ACC112 (cell line): ENCODE measurements around the gene FBLN2.

ENCODE experiments used
- H2AFZ ChIP-seq: fragments of 200-600 bp; sonication (generic); one replicate; pipeline ENCODE4 v1.6.0; 2017; ENCODE audit warnings: antibody characterized with exemption, low read length; ENCODE audit not compliant: unreplicated experiment
- H3K27ac ChIP-seq: fragments of 200-600 bp; sonication (generic); 2 replicates; pipeline ENCODE4 v1.5.1; 2014; ENCODE audit warnings: low read depth, mild to moderate bottlenecking, antibody characterized with exemption, low read length, moderate library complexity
- H3K27me3 ChIP-seq: fragments of 200-600 bp; sonication (generic); 2 replicates; pipeline ENCODE4 v1.6.1; 2014; ENCODE audit warnings: mild to moderate bottlenecking, antibody characterized with exemption, low read length, moderate library complexity, mixed read lengths; ENCODE audit not compliant: insufficient read depth
- H3K36me3 ChIP-seq: fragments of 200-600 bp; sonication (generic); 2 replicates; pipeline ENCODE4 v1.6.1; 2016; ENCODE audit warnings: mild to moderate bottlenecking, antibody characterized with exemption, low read length, moderate library complexity, mixed read lengths; ENCODE audit not compliant: insufficient read depth
- H3K4me1 ChIP-seq: fragments of 200-600 bp; sonication (generic); one replicate; pipeline ENCODE4 v1.6.1; 2016; ENCODE audit warnings: low read length, mixed read lengths; ENCODE audit not compliant: insufficient read depth, unreplicated experiment, control insufficient read depth
- H3K4me3 ChIP-seq: fragments of 200-600 bp; sonication (generic); 2 replicates; pipeline ENCODE4 v1.5.1; 2014; ENCODE audit warnings: mild to moderate bottlenecking, low read depth, low read length
- H3K79me2 ChIP-seq: fragments of 200-600 bp; sonication (generic); one replicate; pipeline ENCODE4 v1.6.0; 2016; ENCODE audit warnings: low read length; ENCODE audit not compliant: control insufficient read depth, unreplicated experiment, insufficient read depth

FBLN2 gene

GRCh38 chr3:13552857-13553652 is 4.1 kb downstream of the FBLN2 start:
- peaks cover 6% of the 10 kb centered on the region for H3K4me1 ChIP-seq
- no peaks in the 10 kb centered on the region for H3K79me2 ChIP-seq
- H2AFZ ChIP-seq, result no peak overlapping the region
- H3K36me3 ChIP-seq, result no peaks in the 10 kb centered on the region
- H3K4me3 ChIP-seq, result no peak overlapping the region
- no peaks in the 10 kb centered on the region for H3K27me3 ChIP-seq
- no peak overlapping the region for H3K27ac ChIP-seq

- Histone ChIP-seq H3K27ac (no peak overlapping the region), H3K4me3 (no peak overlapping the region), H3K4me1 (no peaks in the 10 kb centered on the region), H2AFZ (no peak overlapping the region), H3K79me2 (no peaks in the 10 kb centered on the region), H3K27me3 (no peaks in the 10 kb centered on the region), H3K36me3 (no peaks in the 10 kb centered on the region)
Observed at GRCh38 chr3:13553686-13554085, 4.8 kb downstream of the FBLN2 start.

GRCh38 chr3:13555753-13556152 is 6.8 kb downstream of the FBLN2 start:
- H3K4me1 ChIP-seq, result no peaks in the 10 kb centered on the region
- no peaks in the 10 kb centered on the region for H3K36me3 ChIP-seq
- H3K27me3 ChIP-seq, result no peaks in the 10 kb centered on the region
- no peak overlapping the region for H2AFZ ChIP-seq
- H3K79me2 ChIP-seq, result no peaks in the 10 kb centered on the region
- no peak overlapping the region for H3K4me3 ChIP-seq
- H3K27ac ChIP-seq, result no peak overlapping the region

GRCh38 chr3:13556207-13556606 is 7.3 kb downstream of the FBLN2 start:
- H2AFZ ChIP-seq, result no peak overlapping the region
- no peaks in the 10 kb centered on the region for H3K36me3 ChIP-seq
- no peaks in the 10 kb centered on the region for H3K79me2 ChIP-seq
- no peak overlapping the region for H3K4me3 ChIP-seq
- no peaks in the 10 kb centered on the region for H3K4me1 ChIP-seq
- no peaks in the 10 kb centered on the region for H3K27me3 ChIP-seq
- H3K27ac ChIP-seq, result no peak overlapping the region

GRCh38 chr3:13556917-13557316 is 8.0 kb downstream of the FBLN2 start:
- H3K27ac ChIP-seq, result no peak overlapping the region
- no peaks in the 10 kb centered on the region for H3K36me3 ChIP-seq
- H3K4me3 ChIP-seq, result no peak overlapping the region

GRCh38 chr3:13557417-13557816 is 8.5 kb downstream of the FBLN2 start:
- no peak overlapping the region for H3K4me3 ChIP-seq
- no peaks in the 10 kb centered on the region for H3K36me3 ChIP-seq
- H3K27me3 ChIP-seq, result no peaks in the 10 kb centered on the region
- H2AFZ ChIP-seq, result no peak overlapping the region
- H3K27ac ChIP-seq, result no peak overlapping the region
- no peaks in the 10 kb centered on the region for H3K4me1 ChIP-seq
- no peaks in the 10 kb centered on the region for H3K79me2 ChIP-seq

More at GRCh38 chr3:13556917-13557316, 8.0 kb downstream of the FBLN2 start:
- H3K27me3 ChIP-seq, result no peaks in the 10 kb centered on the region
- no peak overlapping the region for H2AFZ ChIP-seq
- H3K4me1 ChIP-seq, result no peaks in the 10 kb centered on the region
- no peaks in the 10 kb centered on the region for H3K79me2 ChIP-seq

- Histone ChIP-seq H3K79me2 (no peaks in the 10 kb centered on the region), H3K27ac (no peak overlapping the region), H3K4me1 (no peaks in the 10 kb centered on the region), H3K4me3 (no peak overlapping the region), H3K36me3 (no peaks in the 10 kb centered on the region), H2AFZ (no peak overlapping the region), H3K27me3 (no peaks in the 10 kb centered on the region)
Observed at GRCh38 chr3:13557926-13558325, 9.0 kb downstream of the FBLN2 start.

GRCh38 chr3:13558651-13559050 is 9.7 kb downstream of the FBLN2 start:
- H3K27me3 ChIP-seq, result no peaks in the 10 kb centered on the region
- no peaks in the 10 kb centered on the region for H3K79me2 ChIP-seq
- H3K4me1 ChIP-seq, result no peaks in the 10 kb centered on the region

GRCh38 chr3:13559764-13560525 is 11.0 kb downstream of the FBLN2 start:
- H3K4me3 ChIP-seq, result no peak overlapping the region
- no peaks in the 10 kb centered on the region for H3K4me1 ChIP-seq
- no peaks in the 10 kb centered on the region for H3K36me3 ChIP-seq
- no peaks in the 10 kb centered on the region for H3K27me3 ChIP-seq
- no peak overlapping the region for H2AFZ ChIP-seq
- H3K79me2 ChIP-seq, result no peaks in the 10 kb centered on the region
- H3K27ac ChIP-seq, result no peak overlapping the region

More at GRCh38 chr3:13558651-13559050, 9.7 kb downstream of the FBLN2 start:
- H3K4me3 ChIP-seq, result no peak overlapping the region
- no peaks in the 10 kb centered on the region for H3K36me3 ChIP-seq
- H2AFZ ChIP-seq, result no peak overlapping the region
- no peak overlapping the region for H3K27ac ChIP-seq

- no peak overlapping the region for H3K4me3 ChIP-seq
- H3K27me3 ChIP-seq, result no peaks in the 10 kb centered on the region
- H3K4me1 ChIP-seq, result no peaks in the 10 kb centered on the region
- no peaks in the 10 kb centered on the region for H3K79me2 ChIP-seq
- H3K36me3 ChIP-seq, result no peaks in the 10 kb centered on the region
- H2AFZ ChIP-seq, result no peak overlapping the region
- H3K27ac ChIP-seq, result no peak overlapping the region
Observed at GRCh38 chr3:13561376-13561775, 12.5 kb downstream of the FBLN2 start.

GRCh38 chr3:13561967-13562366 is 13.0 kb downstream of the FBLN2 start:
- Histone ChIP-seq H3K36me3 (no peaks in the 10 kb centered on the region), H3K4me3 (no peak overlapping the region), H3K27me3 (no peaks in the 10 kb centered on the region), H3K79me2 (no peaks in the 10 kb centered on the region), H2AFZ (no peak overlapping the region), H3K4me1 (no peaks in the 10 kb centered on the region), H3K27ac (no peak overlapping the region)
